Suprapubic skin (tissue), 4 donors: ENCODE results near the gene ANKRD11. TPM values are rescaled to one million over a fixed set of nuclear protein-coding genes. Genes with fewer than 3 reads are reported as not detected.
"Not testable (repeated sequence)": the region's sequence is repeated elsewhere in the genome, so short reads cannot be mapped to it uniquely, and the experiment has no call there.

ENCODE experiments used
- DNase-seq, 2 donors: peaks; one replicate each; pipeline ENCODE4 v3.0.0-alpha.2; 2019; ENCODE audit warnings: low spot score in 2 of 2
- H3K27ac ChIP-seq: fragments of 200-600 bp; sonication (generic); one replicate; pipeline ENCODE4 v1.5.1; 2019
- H3K27me3 ChIP-seq: fragments of 200-600 bp; sonication (generic); one replicate; pipeline ENCODE4 v1.5.1; 2019
- H3K36me3 ChIP-seq: fragments of 200-600 bp; sonication (generic); one replicate; pipeline ENCODE4 v1.5.1; 2019
- H3K4me1 ChIP-seq: fragments of 200-600 bp; sonication (generic); one replicate; pipeline ENCODE4 v1.5.1; 2019
- H3K4me3 ChIP-seq: fragments of 200-600 bp; sonication (generic); one replicate; pipeline ENCODE4 v1.5.1; 2019; ENCODE audit warnings: mild to moderate bottlenecking
- H3K9me3 ChIP-seq: fragments of 200-600 bp; sonication (generic); one replicate; pipeline ENCODE4 v1.5.1; 2019
- CTCF ChIP-seq, 2 donors: fragments of 200-600 bp in 1 of 2; fragments of 450-650 bp in 1 of 2; sonication (generic) in 1 of 2; IDR thresholded peaks; one replicate each; pipeline ENCODE4 v1.5.1; 2016 to 2019; ENCODE audit warnings: antibody characterized with exemption in 2 of 2, mild to moderate bottlenecking in 1 of 2, moderate library complexity in 1 of 2
- EP300 ChIP-seq: sonication (generic); formaldehyde crosslinking; IDR thresholded peaks from one replicate; pipeline ENCODE4 v1.6.1; 2017; ENCODE audit warnings: antibody characterized with exemption
- POLR2A ChIP-seq, 2 donors: fragments of 450-650 bp; IDR thresholded peaks; one replicate each; pipeline ENCODE4 v1.6.1; 2017; ENCODE audit warnings: antibody characterized with exemption in 2 of 2, mild to moderate bottlenecking in 2 of 2, moderate library complexity in 2 of 2
- POLR2AphosphoS5 ChIP-seq, 3 donors: sonication (generic); formaldehyde crosslinking; IDR thresholded peaks; one replicate each; pipeline ENCODE4 v1.6.1; 2017; ENCODE audit warnings: antibody characterized with exemption in 3 of 3
- WGBS: methylation state at CpG from one replicate; pipeline ENCODE4 v1.1.5; 2018; 5-methylcytosine and 5-hydroxymethylcytosine counted together
- total RNA-seq, 4 donors: library from RNA; depleted of rRNA; stranded (reverse); fragments of >200 nt; gene quantifications; one replicate each; pipeline ENCODE4 v1.1.0, GENCODE V29; 2016

Gene ANKRD11
- total RNA-seq, 4 donors from 2014 or later: 85.4 to 212 (median 127) TPM

GRCh38 chr16:89473136-89473712, 17.1 kb downstream of the ANKRD11 start:
- no peaks in the 10 kb centered on the region for H3K27me3 ChIP-seq
- no peak overlapping the region for H3K4me3 ChIP-seq
- no peaks in the 10 kb centered on the region for H3K36me3 ChIP-seq
- WGBS: 87% methylated on average over 7 of the region's 7 CpGs
- H3K27ac ChIP-seq: peak overlapping the region; percentile 27
- peaks cover 83% of the 10 kb centered on the region for H3K4me1 ChIP-seq
- no peak for TF ChIP-seq CTCF (IDR thresholded peaks at IDR 0.05)
- TF ChIP-seq POLR2AphosphoS5 (IDR thresholded peaks at IDR 0.05): no peak
- no peak for TF ChIP-seq EP300
- TF ChIP-seq POLR2A (IDR thresholded peaks at IDR 0.05): no peak
- no peak for DNase-seq
- no peaks in the 10 kb centered on the region for H3K9me3 ChIP-seq

DNA sequence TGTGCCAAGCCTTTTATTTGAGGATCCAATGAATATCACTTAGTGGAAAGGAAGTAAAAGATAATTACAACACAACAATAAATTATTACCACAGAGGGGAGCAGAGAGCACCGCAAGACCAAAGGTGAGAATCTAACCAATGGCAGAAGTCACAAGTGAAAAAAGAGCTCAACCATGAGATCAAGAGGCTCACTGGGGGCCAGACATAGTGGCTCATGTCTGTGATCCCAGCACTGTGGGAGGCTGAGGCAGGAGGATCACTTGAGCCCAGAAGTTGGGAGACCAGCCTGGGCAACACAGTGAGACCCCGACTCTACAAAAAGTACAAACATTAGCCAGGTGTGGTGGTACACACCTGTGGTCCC, 17.7 kb downstream of the ANKRD11 start:
- Histone ChIP-seq H3K36me3 (no peaks in the 10 kb centered on the region), H3K4me1 (peaks cover 77% of the 10 kb centered on the region), H3K27me3 (no peaks in the 10 kb centered on the region), H3K27ac (no peak overlapping the region), H3K4me3 (no peak overlapping the region), H3K9me3 (no peaks in the 10 kb centered on the region)
- 66% methylated on average over 2 of the region's 2 CpGs for WGBS
- DNase-seq: no peak
- TF ChIP-seq EP300 (no peak), POLR2A (IDR thresholded peaks at IDR 0.05) (no peak), CTCF (IDR thresholded peaks at IDR 0.05) (no peak), POLR2AphosphoS5 (IDR thresholded peaks at IDR 0.05) (no peak)

- no peaks in the 10 kb centered on the region for H3K36me3 ChIP-seq
- H3K4me3 ChIP-seq: no peak overlapping the region
- no peak overlapping the region for H3K27ac ChIP-seq
- no peak for DNase-seq
- WGBS: 83% methylated on average over 7 of the region's 7 CpGs
- H3K4me1 ChIP-seq: peaks cover 31% of the 10 kb centered on the region
- no peaks in the 10 kb centered on the region for H3K9me3 ChIP-seq
- no peaks in the 10 kb centered on the region for H3K27me3 ChIP-seq
- TF ChIP-seq POLR2A (IDR thresholded peaks at IDR 0.05) (no peak), CTCF (IDR thresholded peaks at IDR 0.05) (no peak), POLR2AphosphoS5 (IDR thresholded peaks at IDR 0.05) (no peak), EP300 (no peak)
Observed at GRCh38 chr16:89467382-89467781, 23.0 kb downstream of the ANKRD11 start.

GRCh38 chr16:89466920-89467319, 23.4 kb downstream of the ANKRD11 start:
- DNase-seq: no peak
- H3K4me3 ChIP-seq: no peak overlapping the region
- H3K36me3 ChIP-seq: no peaks in the 10 kb centered on the region
- TF ChIP-seq POLR2AphosphoS5 (IDR thresholded peaks at IDR 0.05) (no peak), CTCF (IDR thresholded peaks at IDR 0.05) (no peak), EP300 (no peak)
- H3K9me3 ChIP-seq: no peaks in the 10 kb centered on the region
- no peaks in the 10 kb centered on the region for H3K27me3 ChIP-seq
- H3K27ac ChIP-seq: no peak overlapping the region
- peaks cover 26% of the 10 kb centered on the region for H3K4me1 ChIP-seq
- 88% methylated on average over 5 of the region's 5 CpGs for WGBS

GRCh38 chr16:89463312-89463711, 27.0 kb downstream of the ANKRD11 start:
- not testable (repeated sequence) for DNase-seq, H3K9me3 ChIP-seq, H3K27me3 ChIP-seq, H3K4me3 ChIP-seq, H3K27ac ChIP-seq, H3K36me3 ChIP-seq
- peaks cover 16% of the 10 kb centered on the region for H3K4me1 ChIP-seq
- 61% methylated on average over 5 of the region's 5 CpGs for WGBS

DNA sequence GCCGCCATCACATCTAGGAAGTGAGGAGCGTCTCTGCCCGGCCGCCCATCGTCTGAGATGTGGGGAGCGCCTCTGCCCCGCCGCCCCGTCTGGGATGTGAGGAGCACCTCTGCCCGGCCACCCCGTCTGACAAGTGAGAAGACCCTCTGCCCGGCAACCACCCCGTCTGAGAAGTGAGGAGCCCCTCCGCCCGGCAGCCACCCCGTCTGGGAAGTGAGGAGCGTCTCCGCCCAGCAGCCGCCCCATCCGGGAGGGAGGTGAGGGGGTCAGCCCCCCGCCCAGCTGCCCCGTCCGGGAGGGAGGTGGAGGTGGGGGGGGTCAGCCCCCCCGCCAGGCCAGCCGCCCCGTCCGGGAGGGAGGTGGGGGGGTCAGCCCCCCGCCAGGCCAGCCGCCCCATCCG, 27.7 kb downstream of the ANKRD11 start:
- DNase-seq, H3K9me3 ChIP-seq, H3K4me3 ChIP-seq, H3K36me3 ChIP-seq, H3K27ac ChIP-seq, H3K27me3 ChIP-seq: not testable (repeated sequence)
- 97% methylated on average over 5 of the region's 30 CpGs for WGBS
- peaks cover 16% of the 10 kb centered on the region for H3K4me1 ChIP-seq

DNA sequence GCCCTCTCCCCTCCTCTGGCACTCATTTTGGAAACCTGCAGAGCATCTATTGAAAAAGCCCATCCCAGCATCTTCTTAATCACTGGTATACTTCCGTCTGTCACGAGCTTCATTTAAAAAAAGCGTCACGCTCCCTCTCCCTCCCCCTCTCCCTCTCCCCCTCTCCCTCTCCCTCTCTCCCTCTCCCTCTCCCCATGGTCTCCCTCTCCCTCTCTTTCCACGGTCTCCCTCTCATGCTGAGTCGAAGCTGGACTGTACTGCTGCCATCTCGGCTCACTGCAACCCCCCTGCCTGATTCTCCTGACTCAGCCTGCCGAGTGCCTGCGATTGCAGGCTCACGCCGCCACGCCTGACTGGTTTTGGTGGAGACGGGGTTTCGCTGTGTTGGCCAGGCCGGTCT, 28.5 kb downstream of the ANKRD11 start:
- DNase-seq, H3K9me3 ChIP-seq, H3K27ac ChIP-seq, H3K36me3 ChIP-seq, H3K27me3 ChIP-seq, H3K4me3 ChIP-seq: not testable (repeated sequence)
- WGBS: 90% methylated on average over 12 of the region's 15 CpGs
- H3K4me1 ChIP-seq: peaks cover 16% of the 10 kb centered on the region
